C4-2B (cell line): ENCODE data around the gene HDAC2.
A peak's percentile ranks its signal among the peaks of the same experiment; 100 is the strongest.
"Not testable (repeated sequence)": the region's sequence is repeated elsewhere in the genome, so short reads cannot be mapped to it uniquely, and the experiment has no call there.

Source experiments
- H3K27ac ChIP-seq: fragments of 450-650 bp; 2 replicates; pipeline ENCODE4 v1.5.1; 2017
- CTCF ChIP-seq: fragments of 450-650 bp; conservative IDR thresholded peaks from 2 replicates; pipeline ENCODE4 v1.5.1; 2017; ENCODE audit warnings: mild to moderate bottlenecking
- ZFX ChIP-seq: fragments of 450-650 bp; IDR thresholded peaks from 2 replicates; pipeline ENCODE4 v1.6.1; 2017

HDAC2 gene

GRCh38 chr6:113970805-113971676 lies at the start of gene HDAC2:
TSS of gene HDAC2 (minus strand) at chr6:113971148. CDS start at chr6:113970908, 240 bp downstream.
- TF ChIP-seq CTCF: no peak
- no peak; the same call in 1 of the 2 replicates for TF ChIP-seq ZFX
- H3K27ac ChIP-seq: peak within 1 kb of the TSS; percentile 96

- no peak for TF ChIP-seq CTCF
- no peak for TF ChIP-seq ZFX
- H3K27ac ChIP-seq: no peak overlapping the region
Measured at GRCh38 chr6:114020196-114020595, 49.2 kb upstream of the HDAC2 start.

- H3K27ac ChIP-seq: not testable (repeated sequence)
Measured at GRCh38 chr6:114017146-114017545, 46.2 kb upstream of the HDAC2 start.

GRCh38 chr6:114014106-114014505 lies 43.2 kb upstream of the HDAC2 start:
- H3K27ac ChIP-seq: not testable (repeated sequence)

- not testable (repeated sequence) for H3K27ac ChIP-seq
Measured at GRCh38 chr6:114011486-114011885, 40.5 kb upstream of the HDAC2 start.

GRCh38 chr6:114010540-114010939 lies 39.6 kb upstream of the HDAC2 start:
- H3K27ac ChIP-seq: no peak overlapping the region
- TF ChIP-seq ZFX: no peak
- no peak for TF ChIP-seq CTCF

- no peak overlapping the region for H3K27ac ChIP-seq
- TF ChIP-seq CTCF (no peak), ZFX (no peak)
Measured at GRCh38 chr6:114009192-114009591, 38.2 kb upstream of the HDAC2 start.

- no peak overlapping the region for H3K27ac ChIP-seq
- no peak for TF ChIP-seq CTCF
- TF ChIP-seq ZFX: no peak
Measured at GRCh38 chr6:114008331-114008730, 37.4 kb upstream of the HDAC2 start.

- no peak overlapping the region for H3K27ac ChIP-seq
- TF ChIP-seq CTCF (no peak), ZFX (no peak)
Measured at GRCh38 chr6:114007516-114007915, 36.6 kb upstream of the HDAC2 start.
